Urinary bladder (tissue), 4 donors: Measurements from ENCODE around the gene GM2A. TPM values are rescaled to one million over a fixed set of nuclear protein-coding genes. Genes with fewer than 3 reads are reported as not detected.

Experiments used
- DNase-seq: peaks from one replicate; pipeline ENCODE4 v3.0.0-alpha.2; 2015; ENCODE audit errors: extremely low spot score
- H3K27ac ChIP-seq: one replicate; pipeline ENCODE4 v1.5.1; 2013; ENCODE audit warnings: low read depth, mild to moderate bottlenecking, moderate library complexity
- H3K36me3 ChIP-seq: one replicate; pipeline ENCODE4 v1.6.1; 2013; ENCODE audit warnings: mild to moderate bottlenecking, moderate library complexity; ENCODE audit not compliant: insufficient read depth
- H3K4me1 ChIP-seq: one replicate; pipeline ENCODE4 v1.6.1; 2013; ENCODE audit warnings: mild to moderate bottlenecking, moderate library complexity; ENCODE audit not compliant: insufficient read depth
- H3K4me3 ChIP-seq: one replicate; pipeline ENCODE4 v1.5.1; 2013; ENCODE audit warnings: low read depth, low read length
- WGBS: extraction: QIAGEN DNeasy Blood & Tissue Kit; methylation state at CpG from one replicate; pipeline ENCODE4 v1.1.7; 2013; 5-methylcytosine and 5-hydroxymethylcytosine counted together
- polyA plus RNA-seq: library from polyadenylated mRNA; stranded (reverse); fragments of 200-250 nt; gene quantifications from one replicate; pipeline ENCODE4 v1.2.3, GENCODE V29; 2013
- total RNA-seq: library from RNA; depleted of rRNA; stranded (reverse); fragments of >200 nt; gene quantifications from one replicate; pipeline ENCODE4 v1.2.3, GENCODE V29; 2014
- donor health status: healthy with polysubstance abuse.
- donor health status: healthy.

The GM2A gene
- total and polyA plus RNA-seq, 2 donors = 28.6 to 33.7 TPM

- Histone ChIP-seq H3K4me1 (no peaks in the 10 kb centered on the region), H3K4me3 (no peak overlapping the region), H3K36me3 (no peaks in the 10 kb centered on the region), H3K27ac (no peak overlapping the region)
- WGBS = 62% methylated on average over 6 of the region's 6 CpGs
- no peak for DNase-seq
These were observed 30.8 kb upstream of the GM2A start for GRCh38 chr5:151222054-151222789.

- no peaks in the 10 kb centered on the region for H3K4me1 ChIP-seq
- no peak for DNase-seq
These were observed 30.1 kb upstream of the GM2A start for GRCh38 chr5:151222790-151223446.

GRCh38 chr5:151223447-151224264 lies 29.3 kb upstream of the GM2A start, which contains the start of gene CCDC69:
TSS of gene CCDC69 (minus strand) at chr5:151224092. CDS start at chr5:151223970, 122 bp downstream.
- DNase-seq = no peak
- H3K4me3 ChIP-seq = peak within 1 kb of the TSS; percentile 75
- no peaks in the 10 kb centered on the region for H3K4me1 ChIP-seq
- peak within 1 kb of the TSS; percentile 88 for H3K27ac ChIP-seq
- WGBS = under 1% methylated on average over 58 of the region's 58 CpGs
- no peaks in the 10 kb centered on the region for H3K36me3 ChIP-seq

More at GRCh38 chr5:151222790-151223446, 30.1 kb upstream of the GM2A start:
- WGBS = 20% methylated on average over 4 of the region's 4 CpGs
- peak overlapping the region; percentile 88 for H3K27ac ChIP-seq
- peak overlapping the region; percentile 75 for H3K4me3 ChIP-seq
- no peaks in the 10 kb centered on the region for H3K36me3 ChIP-seq

- H3K27ac ChIP-seq = no peak overlapping the region
- H3K4me3 ChIP-seq = peak overlapping the region; percentile 75
- H3K36me3 ChIP-seq = no peaks in the 10 kb centered on the region
- H3K4me1 ChIP-seq = no peaks in the 10 kb centered on the region
- no peak for DNase-seq
- WGBS = 76% methylated on average over 6 of the region's 6 CpGs
These were observed 28.6 kb upstream of the GM2A start for GRCh38 chr5:151224372-151224771.

GRCh38 chr5:151225071-151225470 lies 27.9 kb upstream of the GM2A start:
- no peak for DNase-seq
- Histone ChIP-seq H3K4me1 (no peaks in the 10 kb centered on the region), H3K36me3 (no peaks in the 10 kb centered on the region), H3K4me3 (no peak overlapping the region), H3K27ac (no peak overlapping the region)
- 97% methylated on average over 4 of the region's 4 CpGs for WGBS

GRCh38 chr5:151225475-151225874 lies 27.5 kb upstream of the GM2A start:
- WGBS = 71% methylated on average over 5 of the region's 5 CpGs
- Histone ChIP-seq H3K4me1 (no peaks in the 10 kb centered on the region), H3K4me3 (no peak overlapping the region), H3K36me3 (no peaks in the 10 kb centered on the region), H3K27ac (no peak overlapping the region)
- no peak for DNase-seq

- Histone ChIP-seq H3K36me3 (no peaks in the 10 kb centered on the region), H3K27ac (no peak overlapping the region), H3K4me3 (no peak overlapping the region), H3K4me1 (no peaks in the 10 kb centered on the region)
- DNase-seq = no peak
- WGBS = 55% methylated on average over 6 of the region's 6 CpGs
These were observed 25.0 kb upstream of the GM2A start for GRCh38 chr5:151227918-151228447.

- Histone ChIP-seq H3K27ac (no peak overlapping the region), H3K4me1 (no peaks in the 10 kb centered on the region), H3K4me3 (no peak overlapping the region), H3K36me3 (no peaks in the 10 kb centered on the region)
- no peak for DNase-seq
- WGBS = 83% methylated on average over 2 of the region's 2 CpGs
These were observed 24.0 kb upstream of the GM2A start for GRCh38 chr5:151228986-151229385.

- H3K27ac ChIP-seq = no peak overlapping the region
- H3K36me3 ChIP-seq = no peaks in the 10 kb centered on the region
- no peak for DNase-seq
- no peak overlapping the region for H3K4me3 ChIP-seq
- no peaks in the 10 kb centered on the region for H3K4me1 ChIP-seq
- 69% methylated on average over 6 of the region's 6 CpGs for WGBS
These were observed 22.8 kb upstream of the GM2A start for GRCh38 chr5:151230048-151230680.

GRCh38 chr5:151231359-151231758 lies 21.6 kb upstream of the GM2A start:
- Histone ChIP-seq H3K36me3 (no peaks in the 10 kb centered on the region), H3K4me1 (no peaks in the 10 kb centered on the region), H3K27ac (no peak overlapping the region), H3K4me3 (no peak overlapping the region)
- no peak for DNase-seq

- Histone ChIP-seq H3K36me3 (no peaks in the 10 kb centered on the region), H3K4me1 (no peaks in the 10 kb centered on the region), H3K4me3 (no peak overlapping the region), H3K27ac (no peak overlapping the region)
- 93% methylated on average over 8 of the region's 8 CpGs for WGBS
- DNase-seq = no peak
These were observed 19.3 kb upstream of the GM2A start for GRCh38 chr5:151233616-151234085.

GRCh38 chr5:151234476-151235238 lies 18.3 kb upstream of the GM2A start:
- 16% methylated on average over 17 of the region's 17 CpGs for WGBS
- Histone ChIP-seq H3K27ac (no peak overlapping the region), H3K4me1 (no peaks in the 10 kb centered on the region), H3K36me3 (no peaks in the 10 kb centered on the region), H3K4me3 (no peak overlapping the region)
- DNase-seq = no peak
